Endothelial cell of umbilical vein (primary cell): ENCODE results near the gene TTF1. TPM values are rescaled to one million over a fixed set of nuclear protein-coding genes. Genes with fewer than 3 reads are reported as not detected.
A peak's percentile ranks its signal among the peaks of the same experiment; 100 is the strongest.

Experiments used
- BruUV-seq: library from RNA; stranded (reverse); fragments of 400-500 nt; replicated peaks from 2 replicates; lab custom pipeline; 2021; lab: Mats Ljungman, UMichigan
- CTCF ChIA-PET: fragments of 300-600, 350-600 bp; sonication (Branson Sonifier 250); formaldehyde crosslinking; loops from one replicate; lab custom pipeline; 2021; ENCODE audit warnings: antibody characterized with exemption, inconsistent platforms; lab: Charles Lee
- POLR2A ChIA-PET: fragments of 300-600, 350-600 bp; sonication (Branson Sonifier 250); formaldehyde crosslinking; loops from one replicate; lab custom pipeline; 2021; ENCODE audit warnings: antibody characterized with exemption, inconsistent platforms; lab: Charles Lee
- DNase-seq: peaks from one replicate; pipeline ENCODE4 v3.0.0-alpha.2; 2011; ENCODE audit warnings: low read depth, low spot score
- FAIRE-seq: peaks from 2 replicates; lab custom pipeline; 2011; peaks lifted over from hg19 to GRCh38; lab: Jason Lieb, UNC
- H2AFZ ChIP-seq: 2 replicates; pipeline ENCODE4 v1.6.0; 2012; ENCODE audit warnings: low read depth, low read length, control low read depth, inconsistent platforms
- H3K27ac ChIP-seq: 2 replicates; pipeline ENCODE4 v1.5.1; 2011; ENCODE audit warnings: low read depth, mild to moderate bottlenecking, control low read depth, low read length, moderate library complexity; ENCODE audit not compliant: insufficient read depth
- H3K27me3 ChIP-seq, 2 experiments: 2 replicates each; pipeline versions ENCODE4 v1.6.0 to v1.6.1; 2011; ENCODE audit warnings: low read length in 2 of 2, mixed read lengths in 1 of 2; ENCODE audit not compliant: control insufficient read depth in 2 of 2, insufficient read depth in 2 of 2
- H3K36me3 ChIP-seq, 2 experiments: 2 replicates in 1 of 2; 3 replicates in 1 of 2; pipeline ENCODE4 v1.5.1; 2011; ENCODE audit warnings: low read length in 2 of 2, mild to moderate bottlenecking in 1 of 2, moderate library complexity in 1 of 2; ENCODE audit not compliant: control insufficient read depth in 2 of 2, insufficient read depth in 2 of 2; ENCODE audit errors: extremely low read depth in 1 of 2
- H3K4me1 ChIP-seq: 3 replicates; pipeline ENCODE4 v1.5.1; 2011; ENCODE audit warnings: mild to moderate bottlenecking, low read length; ENCODE audit not compliant: control insufficient read depth, insufficient read depth; ENCODE audit errors: extremely low read depth
- H3K4me2 ChIP-seq: 2 replicates; pipeline ENCODE4 v1.6.1; 2011; ENCODE audit warnings: low read length, control low read depth, mixed read lengths; ENCODE audit not compliant: insufficient read depth
- H3K4me3 ChIP-seq, 3 experiments: fragments of 200-600 bp in 1 of 3; sonication (generic), shearing (Covaris generic) in 1 of 3; replicated peaks in 1 of 3; 2 replicates each; pipeline ENCODE4 v1.5.1; 2011 to 2016; ENCODE audit warnings: control low read depth in 3 of 3, low read length in 3 of 3, mild to moderate bottlenecking in 2 of 3, inconsistent platforms in 1 of 3, low read depth in 1 of 3, moderate library complexity in 1 of 3; ENCODE audit not compliant: insufficient read depth in 1 of 3
- H3K79me2 ChIP-seq: 2 replicates; pipeline ENCODE4 v1.6.0; 2012; ENCODE audit warnings: low read length, inconsistent platforms; ENCODE audit not compliant: control insufficient read depth, insufficient read depth
- H3K9ac ChIP-seq: replicated peaks from 2 replicates; pipeline ENCODE3; 2011; ENCODE audit warnings: low read length, control low read depth; ENCODE audit not compliant: insufficient read depth; ENCODE audit errors: extremely low read depth
- H3K9me1 ChIP-seq: replicated peaks from 3 replicates; pipeline ENCODE4 v1.6.0; 2011; ENCODE audit warnings: mild to moderate bottlenecking, low read length; ENCODE audit not compliant: control insufficient read depth, insufficient read depth; ENCODE audit errors: extremely low read depth
- H3K9me3 ChIP-seq: replicated peaks from 2 replicates; pipeline ENCODE4 v1.5.1; 2012; ENCODE audit warnings: low read length, inconsistent platforms; ENCODE audit not compliant: control insufficient read depth, insufficient read depth
- H4K20me1 ChIP-seq: replicated peaks from 2 replicates; pipeline ENCODE3; 2011; ENCODE audit warnings: mild to moderate bottlenecking, low read length; ENCODE audit not compliant: control insufficient read depth, insufficient read depth; ENCODE audit errors: extremely low read depth
- EZH2 ChIP-seq: IDR thresholded peaks from 2 replicates; pipeline ENCODE4 v1.6.1; 2012; ENCODE audit warnings: borderline replicate concordance, low read depth, mild to moderate bottlenecking, moderate library complexity, low read length, inconsistent platforms; ENCODE audit not compliant: severe bottlenecking
- FOS ChIP-seq: IDR thresholded peaks from 2 replicates; pipeline ENCODE4 v1.6.1; 2011; ENCODE audit warnings: mild to moderate bottlenecking, low read length, moderate library complexity, borderline replicate concordance; ENCODE audit not compliant: insufficient read depth
- GATA2 ChIP-seq: IDR thresholded peaks from 2 replicates; pipeline ENCODE4 v1.7.0; 2011; ENCODE audit warnings: low read depth, mild to moderate bottlenecking, moderate library complexity, mixed read lengths, low read length; ENCODE audit not compliant: insufficient read length, insufficient read depth
- JUN ChIP-seq: IDR thresholded peaks from 2 replicates; pipeline ENCODE4 v1.6.1; 2011; ENCODE audit warnings: borderline replicate concordance, low read depth; ENCODE audit not compliant: insufficient read length, insufficient read depth
- MYC ChIP-seq: IDR thresholded peaks from one replicate; pipeline ENCODE4 v1.6.1; 2011; ENCODE audit warnings: mild to moderate bottlenecking, low read depth, low read length
- POLR2A ChIP-seq: IDR thresholded peaks from 2 replicates; pipeline ENCODE4 v1.6.1; 2012; ENCODE audit warnings: low read depth, mild to moderate bottlenecking, control low read depth, low read length
- POLR2AphosphoS5 ChIP-seq: IDR thresholded peaks from 2 replicates; pipeline ENCODE4 v1.6.1; 2012; ENCODE audit warnings: low read depth, mild to moderate bottlenecking, control low read depth, low read length, moderate library complexity; ENCODE audit not compliant: insufficient read depth
- dilution Hi-C: fragments of 300-500 bp; cut with MboI; formaldehyde crosslinking; loops from one replicate; pipeline ENCODE4 v1.15.0; 2019; ENCODE audit warnings: low sequenced_read_pairs; ENCODE audit not compliant: extremely low pct_ligation_motif_present
- intact Hi-C: fragments of 100-400 bp; cut with micrococcal nuclease; formaldehyde crosslinking; loops from one replicate; pipeline ENCODE4 v1.10.0; 2022
- polyA plus RNA-seq, 4 experiments: library from polyadenylated mRNA; depleted of rRNA in 3 of 4; stranded (reverse) in 3 of 4; unstranded in 1 of 4; fragments of >200 nt; gene quantifications; 2 replicates each; pipeline versions ENCODE4 v1.2.1 to v1.2.3, GENCODE V29; 2011 to 2012; ENCODE audit warnings: missing spikeins in 1 of 4
- total RNA-seq: library from RNA; stranded (reverse); gene quantifications from 2 replicates; pipeline ENCODE4 v1.2.3, GENCODE V29; 2021
- TF ChIP-seq, protein P1 (sequence below), 2 donors: IDR thresholded peaks; 1 replicate in 1 of 2; 2 replicates in 1 of 2; pipeline ENCODE4 v1.5.1; 2011; ENCODE audit warnings: low read length in 2 of 2, mild to moderate bottlenecking in 2 of 2, moderate library complexity in 2 of 2, control low read depth in 1 of 2, inconsistent platforms in 1 of 2, low read depth in 1 of 2; ENCODE audit not compliant: insufficient read depth in 1 of 2; ENCODE audit errors: extremely low read depth in 1 of 2
- TF ChIP-seq, protein P2 (sequence below): IDR thresholded peaks from 2 replicates; pipeline ENCODE4 v1.6.1; 2011; ENCODE audit not compliant: insufficient read depth, insufficient read length

TTF1 gene
- total and polyA plus RNA-seq, 2 donors (not counting 3 experiments of a cell fraction or from before 2014, with no cell fraction given): 4.9 to 12.0 TPM

- Histone ChIP-seq H3K9ac (peak overlapping the region; percentile 29), H3K4me3 (peak overlapping the region in 1 of 3 experiments; percentile 10), H3K79me2 (peaks cover 19% of the 10 kb centered on the region), H3K9me1 (no peaks in the 10 kb centered on the region), H3K4me1 (peaks cover 12% of the 10 kb centered on the region), H3K27me3 (no peaks in the 10 kb centered on the region), H3K27ac (peak overlapping the region; percentile 23), H3K9me3 (no peaks in the 10 kb centered on the region), H3K4me2 (peak overlapping the region; percentile 62), H4K20me1 (no peaks in the 10 kb centered on the region), H3K36me3 (peaks cover 7 to 19% of the 10 kb centered on the region in 2 experiments), H2AFZ (no peak overlapping the region)
- DNase-seq: peak; percentile 42
- dilution Hi-C loops: no loop called here
- intact Hi-C loops: no loop called here
- BruUV-seq: no TSS peak
- POLR2A ChIA-PET: no interaction called here
- TF ChIP-seq GATA2 (no peak), JUN (peak; percentile 26)
- CTCF ChIA-PET: no interaction called here
- peak; percentile 52 for FAIRE-seq
These were observed 2.3 kb downstream of the TTF1 start for GRCh38 chr9:132404228-132404881.

GRCh38 chr9:132401824-132402223 lies 4.8 kb downstream of the TTF1 start:
- dilution Hi-C loops (no loop called here), intact Hi-C loops (no loop called here)
- FAIRE-seq (no peak), DNase-seq (no peak)
- CTCF ChIA-PET: no interaction called here
- no peak overlapping the region for H2AFZ ChIP-seq
- no peak overlapping the region for H3K9ac ChIP-seq
- H3K27ac ChIP-seq: no peak overlapping the region
- peaks cover 12% of the 10 kb centered on the region for H3K4me1 ChIP-seq
- BruUV-seq: no TSS peak
- TF ChIP-seq, protein P1, sequence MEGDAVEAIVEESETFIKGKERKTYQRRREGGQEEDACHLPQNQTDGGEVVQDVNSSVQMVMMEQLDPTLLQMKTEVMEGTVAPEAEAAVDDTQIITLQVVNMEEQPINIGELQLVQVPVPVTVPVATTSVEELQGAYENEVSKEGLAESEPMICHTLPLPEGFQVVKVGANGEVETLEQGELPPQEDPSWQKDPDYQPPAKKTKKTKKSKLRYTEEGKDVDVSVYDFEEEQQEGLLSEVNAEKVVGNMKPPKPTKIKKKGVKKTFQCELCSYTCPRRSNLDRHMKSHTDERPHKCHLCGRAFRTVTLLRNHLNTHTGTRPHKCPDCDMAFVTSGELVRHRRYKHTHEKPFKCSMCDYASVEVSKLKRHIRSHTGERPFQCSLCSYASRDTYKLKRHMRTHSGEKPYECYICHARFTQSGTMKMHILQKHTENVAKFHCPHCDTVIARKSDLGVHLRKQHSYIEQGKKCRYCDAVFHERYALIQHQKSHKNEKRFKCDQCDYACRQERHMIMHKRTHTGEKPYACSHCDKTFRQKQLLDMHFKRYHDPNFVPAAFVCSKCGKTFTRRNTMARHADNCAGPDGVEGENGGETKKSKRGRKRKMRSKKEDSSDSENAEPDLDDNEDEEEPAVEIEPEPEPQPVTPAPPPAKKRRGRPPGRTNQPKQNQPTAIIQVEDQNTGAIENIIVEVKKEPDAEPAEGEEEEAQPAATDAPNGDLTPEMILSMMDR (IDR thresholded peaks at IDR 0.05; ENCODE audit: extremely low read depth in 1 of 2, insufficient read depth in 1 of 2, low read depth in 1 of 2, low read length in 2 of 2): no peak
- no peak for TF ChIP-seq POLR2AphosphoS5
- no peak for TF ChIP-seq EZH2
- no peak for TF ChIP-seq MYC
- no peak for TF ChIP-seq POLR2A
- TF ChIP-seq JUN: no peak
- no peak for TF ChIP-seq FOS
- TF ChIP-seq GATA2: no peak
- TF ChIP-seq, protein P2, sequence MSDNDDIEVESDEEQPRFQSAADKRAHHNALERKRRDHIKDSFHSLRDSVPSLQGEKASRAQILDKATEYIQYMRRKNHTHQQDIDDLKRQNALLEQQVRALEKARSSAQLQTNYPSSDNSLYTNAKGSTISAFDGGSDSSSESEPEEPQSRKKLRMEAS: no peak
- H3K27me3 ChIP-seq: no peaks in the 10 kb centered on the region
- H3K4me3 ChIP-seq: no peak overlapping the region
- POLR2A ChIA-PET: no interaction called here
- no peaks in the 10 kb centered on the region for H3K9me1 ChIP-seq
- peaks cover 18 to 29% of the 10 kb centered on the region in 2 experiments for H3K36me3 ChIP-seq
- peaks cover 19% of the 10 kb centered on the region for H3K79me2 ChIP-seq
- no peak overlapping the region for H3K4me2 ChIP-seq
- no peaks in the 10 kb centered on the region for H3K9me3 ChIP-seq
- no peaks in the 10 kb centered on the region for H4K20me1 ChIP-seq
